ENCODE data around the gene NUTM2B.
"Not testable (repeated sequence)": the region's sequence is repeated elsewhere in the genome, so short reads cannot be mapped to it uniquely, and the experiment has no call there.

Gene NUTM2B, protein sequence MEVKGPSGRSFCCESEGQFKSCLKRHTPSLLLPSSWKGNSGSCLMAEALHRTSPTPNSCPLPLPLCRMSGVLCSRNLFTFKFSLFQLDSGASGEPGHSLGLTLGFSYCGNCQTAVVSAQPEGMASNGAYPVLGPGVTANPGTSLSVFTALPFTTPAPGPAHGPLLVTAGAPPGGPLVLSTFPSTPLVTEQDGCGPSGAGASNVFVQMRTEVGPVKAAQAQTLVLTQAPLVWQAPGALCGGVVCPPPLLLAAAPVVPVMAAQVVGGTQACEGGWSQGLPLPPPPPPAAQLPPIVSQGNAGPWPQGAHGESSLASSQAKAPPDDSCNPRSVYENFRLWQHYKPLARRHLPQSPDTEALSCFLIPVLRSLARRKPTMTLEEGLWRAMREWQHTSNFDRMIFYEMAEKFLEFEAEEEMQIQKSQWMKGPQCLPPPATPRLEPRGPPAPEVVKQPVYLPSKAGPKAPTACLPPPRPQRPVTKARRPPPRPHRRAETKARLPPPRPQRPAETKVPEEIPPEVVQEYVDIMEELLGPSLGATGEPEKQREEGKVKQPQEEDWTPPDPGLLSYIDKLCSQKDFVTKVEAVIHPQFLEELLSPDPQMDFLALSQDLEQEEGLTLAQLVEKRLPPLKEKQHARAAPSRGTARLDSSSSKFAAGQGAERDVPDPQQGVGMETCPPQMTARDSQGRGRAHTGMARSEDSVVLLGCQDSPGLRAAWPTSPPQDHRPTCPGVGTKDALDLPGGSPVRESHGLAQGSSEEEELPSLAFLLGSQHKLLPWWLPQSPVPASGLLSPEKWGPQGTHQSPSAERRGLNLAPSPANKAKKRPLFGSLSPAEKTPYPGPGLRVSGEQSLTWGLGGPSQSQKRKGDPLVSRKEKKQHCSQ

DNA sequence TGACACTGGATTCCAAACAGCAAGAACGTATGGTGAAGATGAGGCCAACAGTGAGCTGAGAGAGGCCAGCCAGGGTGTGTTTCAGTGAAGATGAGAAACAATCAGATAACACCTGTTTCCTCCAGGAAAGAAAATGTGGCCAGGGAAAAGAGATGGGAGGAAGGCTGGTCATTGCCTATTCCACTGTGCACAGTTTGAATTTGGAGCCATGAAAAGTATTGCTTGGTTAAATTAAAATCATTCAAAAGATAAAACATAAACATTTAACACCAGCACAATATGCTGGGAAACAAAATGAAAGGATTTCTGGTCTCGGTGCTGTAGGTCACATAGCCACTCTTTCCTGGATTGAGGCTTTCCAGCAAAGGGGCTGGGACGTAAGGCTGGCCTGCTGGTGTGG, at the start of gene NUTM2B:
Gene NUTM2B (plus strand): TSS at position 301 of the 400 bp plus-strand sequence. CDS start 383 bp downstream, outside the sequence.
- DNase-seq (ENCODE audit: low spot score): not testable (repeated sequence)

DNA sequence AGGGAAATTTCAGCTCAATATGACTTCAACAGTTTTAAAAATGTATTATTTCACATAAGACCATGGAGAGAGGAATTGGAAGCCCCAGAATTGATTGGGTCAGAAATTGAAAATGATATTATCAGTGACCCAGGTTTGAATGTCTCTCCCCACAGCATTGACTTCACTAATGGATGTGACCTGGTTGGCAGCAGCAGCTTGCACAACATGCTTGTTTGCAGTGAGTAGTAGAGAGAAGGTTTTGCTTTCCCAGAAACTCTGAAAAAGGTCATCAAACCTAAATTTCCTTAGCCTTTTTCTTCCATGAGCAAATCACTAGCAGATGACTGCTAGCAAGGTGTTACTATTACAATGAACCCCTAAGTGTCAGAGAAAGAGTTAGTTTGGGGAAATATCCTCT, 39.7 kb upstream of the NUTM2B start:
- DNase-seq (ENCODE audit: low spot score): not testable (repeated sequence)

DNA sequence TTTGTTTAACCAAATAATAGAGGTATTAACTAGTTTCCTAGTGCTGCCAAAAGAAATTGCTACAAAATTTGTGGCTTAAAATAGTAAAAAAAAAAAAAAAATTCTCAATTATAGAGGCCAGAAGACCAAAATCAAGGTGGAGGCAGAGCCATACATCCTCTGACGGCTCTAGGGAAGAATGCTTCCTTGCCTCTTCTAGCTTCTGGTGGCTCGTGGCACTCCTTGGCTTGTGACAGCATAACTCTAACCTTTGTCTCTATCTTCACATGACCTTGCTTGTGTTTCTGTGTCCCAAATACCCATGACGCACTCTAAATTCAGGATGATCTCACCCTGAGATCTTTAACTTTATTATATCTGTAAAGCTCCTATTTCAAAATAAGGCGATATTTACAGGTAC, 38.3 kb upstream of the NUTM2B start:
- not testable (repeated sequence) for DNase-seq (ENCODE audit: low spot score)

DNA sequence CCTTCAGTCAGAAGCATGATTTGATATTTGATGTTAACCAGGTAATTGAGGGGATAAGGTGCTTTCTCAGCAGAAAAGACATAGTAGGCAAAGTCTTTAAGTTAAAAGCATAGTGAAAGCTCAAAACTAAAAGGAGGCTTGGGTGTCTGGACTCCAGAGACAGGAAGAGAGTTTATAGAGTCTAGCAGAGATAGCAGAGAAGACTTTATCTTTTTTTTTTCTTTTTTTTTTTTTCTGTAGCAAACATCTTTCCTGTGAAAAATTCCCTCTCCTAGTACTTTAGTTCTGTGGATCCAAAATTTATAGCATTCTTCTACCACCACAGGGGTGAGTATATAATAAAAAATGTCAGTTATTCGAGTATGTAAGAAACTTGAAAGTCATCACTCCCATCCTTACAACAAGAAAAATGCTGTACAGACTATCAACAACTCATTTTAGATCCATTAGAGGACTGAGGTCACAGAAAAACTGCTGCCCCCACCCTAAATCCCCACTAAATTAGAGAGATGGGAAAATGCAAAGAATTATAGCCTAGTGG, 33.7 kb upstream of the NUTM2B start:
- not testable (repeated sequence) for DNase-seq (ENCODE audit: low spot score)

DNA sequence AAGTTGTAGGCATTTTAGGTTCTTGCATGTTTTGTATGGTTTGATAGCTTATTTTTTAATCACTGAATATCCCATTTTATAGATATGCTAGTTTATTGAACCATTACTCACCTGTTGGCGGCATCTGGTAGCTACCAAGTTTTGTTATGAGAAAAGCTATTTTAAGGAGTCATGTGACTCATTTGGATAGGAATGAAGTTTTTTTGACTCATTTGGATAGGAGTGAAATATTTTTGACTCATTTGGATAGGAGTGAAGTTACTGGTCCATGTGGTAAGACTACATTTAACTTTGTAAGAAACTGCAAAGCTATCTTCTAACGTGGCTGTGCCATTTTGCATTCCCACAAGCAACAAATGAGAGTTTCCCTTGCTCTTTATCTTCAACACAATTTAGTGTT, 28.1 kb upstream of the NUTM2B start:
- not testable (repeated sequence) for DNase-seq (ENCODE audit: low spot score)

DNA sequence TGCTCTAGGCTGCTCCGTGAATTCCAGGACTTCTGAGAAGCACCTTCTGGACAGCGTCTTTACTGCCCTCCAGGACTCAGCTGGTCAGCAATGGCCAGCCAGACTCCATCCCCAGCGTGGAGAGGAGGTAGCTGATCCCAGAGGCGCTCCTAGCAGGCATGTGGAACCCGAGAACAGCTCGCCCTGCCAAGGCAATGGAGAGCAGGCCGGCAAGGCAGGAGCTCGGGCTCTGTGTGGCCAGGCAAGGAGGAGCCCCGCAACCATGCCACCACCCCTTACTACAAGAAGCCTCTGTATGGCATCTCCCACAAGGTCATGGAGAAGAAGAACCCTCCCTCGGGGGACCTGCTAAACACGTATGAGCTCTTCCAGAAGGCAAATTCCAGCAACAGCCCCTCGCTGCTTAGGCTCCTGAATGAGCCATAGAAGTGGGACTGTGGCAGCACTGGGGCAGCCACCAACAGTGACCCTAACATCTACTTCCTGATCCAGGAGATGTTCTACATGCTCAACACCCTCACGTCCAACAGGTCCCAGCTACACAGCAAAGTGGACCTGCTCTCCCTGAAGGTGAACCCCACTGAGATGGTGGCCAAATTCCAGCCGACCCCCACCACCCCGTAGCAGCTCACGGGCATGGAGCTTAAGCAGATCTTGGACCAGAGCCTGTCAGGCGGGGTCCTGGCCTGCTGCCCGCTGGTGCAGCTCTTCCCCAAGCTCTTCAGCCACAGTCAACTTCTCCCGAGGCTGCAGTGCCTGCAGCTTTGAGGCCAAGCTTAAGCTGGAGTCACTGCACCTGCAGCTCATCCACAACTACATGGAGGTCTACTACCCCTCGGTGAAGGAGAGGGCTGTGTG, 19.8 kb upstream of the NUTM2B start:
- DNase-seq (ENCODE audit: low spot score): not testable (repeated sequence)

DNA sequence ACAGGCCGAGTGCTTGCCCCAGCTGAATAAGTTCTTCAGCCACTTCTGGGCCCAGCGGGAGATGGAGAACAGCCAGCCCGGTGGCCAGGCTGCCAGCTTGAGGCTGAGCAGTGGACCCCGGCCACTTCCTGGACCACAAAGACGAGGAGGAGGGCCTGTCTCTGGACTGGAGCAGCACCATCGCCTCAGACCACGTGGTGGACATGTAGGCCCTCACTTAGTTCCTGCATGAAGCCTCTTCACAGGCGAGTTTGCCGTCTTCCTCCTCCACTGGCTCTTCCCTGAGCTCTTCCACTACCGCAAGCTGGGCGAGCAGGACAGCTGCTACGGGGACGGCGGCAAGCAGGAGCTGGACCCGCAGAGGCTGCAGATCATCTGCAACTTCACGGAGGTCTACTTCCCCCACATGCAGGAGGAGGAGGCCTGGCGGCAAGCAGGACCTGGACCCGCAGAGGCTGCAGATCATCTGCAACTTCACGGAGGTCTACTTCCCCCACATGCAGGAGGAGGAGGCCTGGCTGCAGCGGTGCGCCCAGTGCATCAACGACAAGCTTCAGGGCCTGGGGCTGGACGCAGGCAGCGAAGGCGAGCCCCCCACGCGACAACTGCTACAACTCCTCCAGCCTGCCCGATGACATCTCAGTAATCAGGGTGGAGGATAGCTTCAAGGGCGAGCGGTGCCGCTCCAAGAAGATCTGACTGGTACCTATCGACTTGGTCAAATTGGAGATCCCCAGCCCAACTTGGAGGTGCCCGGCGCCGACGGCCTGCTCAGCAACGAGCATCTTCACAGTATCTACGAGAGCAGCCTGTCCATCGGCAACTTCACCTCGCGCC, 18.9 kb upstream of the NUTM2B start:
- not testable (repeated sequence) for DNase-seq (ENCODE audit: low spot score)

DNA sequence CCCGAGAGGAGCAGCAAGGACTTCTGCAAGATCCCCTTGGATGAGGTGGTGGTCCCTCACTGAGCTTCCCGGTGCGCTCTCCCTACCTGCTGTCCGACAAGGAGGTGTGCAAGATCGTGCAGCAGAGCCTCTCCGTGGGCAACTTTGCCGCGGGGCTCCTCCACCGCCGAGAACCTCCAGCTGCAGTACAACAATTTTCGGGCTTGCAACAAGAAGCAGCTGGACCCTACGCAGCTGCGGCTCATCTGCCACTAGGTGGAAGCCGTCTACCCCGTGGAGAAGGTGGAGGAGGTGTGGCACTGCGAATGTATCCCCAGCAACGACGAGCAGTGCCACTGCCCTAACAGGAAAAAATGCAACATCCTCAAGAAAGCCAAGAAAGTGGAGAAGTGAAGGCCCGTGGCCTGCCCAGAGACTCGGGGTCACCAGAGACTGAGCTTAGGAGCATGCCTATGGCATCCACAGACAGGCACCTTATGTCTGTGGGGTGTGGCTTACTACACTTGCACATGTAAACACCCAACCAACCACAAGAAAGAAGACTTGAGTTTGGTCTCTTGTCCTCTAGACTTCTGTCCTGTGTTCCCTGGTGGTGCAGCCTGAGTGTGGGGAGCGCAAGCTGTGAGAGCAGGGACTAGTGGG, 17.9 kb upstream of the NUTM2B start:
- not testable (repeated sequence) for DNase-seq (ENCODE audit: low spot score)

DNA sequence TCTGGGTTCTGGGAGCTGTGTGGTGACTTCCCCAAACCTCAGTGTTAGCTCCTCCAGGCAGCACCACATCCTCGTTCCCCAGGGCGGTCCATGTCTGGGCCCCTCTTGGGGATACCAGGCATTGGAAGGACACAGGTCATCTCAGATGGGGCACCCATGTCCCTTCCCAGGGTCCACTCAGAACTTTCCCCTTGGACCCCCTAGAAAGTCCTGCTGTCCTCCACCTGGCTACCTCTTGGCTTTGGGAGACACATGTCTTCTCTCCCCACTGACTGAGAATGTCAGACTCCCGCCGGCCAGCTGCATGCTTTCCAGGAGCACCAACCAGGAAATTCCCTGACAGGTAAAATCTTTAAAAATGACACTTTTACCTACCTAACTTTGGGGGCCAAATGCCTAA, 16.4 kb upstream of the NUTM2B start:
- DNase-seq (ENCODE audit: low spot score): not testable (repeated sequence)

DNA sequence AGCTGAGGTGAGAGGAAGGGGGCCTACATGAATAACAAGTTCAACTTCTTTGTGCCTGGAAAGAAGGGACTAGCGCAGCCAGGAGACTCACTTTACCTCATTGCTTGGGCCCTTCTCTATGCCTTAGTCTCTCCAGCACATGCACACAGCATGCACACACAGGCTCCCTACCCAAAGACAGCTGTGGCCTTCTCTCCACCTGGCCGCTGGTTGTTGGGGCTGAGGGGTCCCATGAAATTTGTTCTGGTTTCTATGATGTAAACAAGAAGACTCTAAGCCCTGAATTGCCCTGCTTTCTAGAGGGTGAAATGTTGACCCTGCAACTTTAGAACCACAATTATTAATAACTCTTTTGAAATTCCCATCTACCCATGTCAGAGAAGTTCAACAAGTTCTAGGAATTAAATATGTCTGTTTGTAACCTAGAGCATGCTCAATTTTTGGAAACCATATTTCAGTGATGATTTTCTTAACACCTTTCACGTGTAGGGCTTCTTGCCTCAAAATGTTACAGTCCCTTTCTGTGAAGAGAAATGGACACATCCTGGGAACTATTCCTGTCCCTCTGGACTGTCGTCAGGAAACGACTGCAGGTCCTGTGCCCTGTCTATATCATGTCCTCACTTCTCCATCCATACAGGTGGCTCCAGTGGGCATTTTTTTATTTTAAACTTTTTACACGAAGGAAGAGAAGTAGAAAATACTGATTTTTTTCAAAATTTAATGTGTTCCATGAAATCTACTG, 15.4 kb upstream of the NUTM2B start:
- not testable (repeated sequence) for DNase-seq (ENCODE audit: low spot score)

DNA sequence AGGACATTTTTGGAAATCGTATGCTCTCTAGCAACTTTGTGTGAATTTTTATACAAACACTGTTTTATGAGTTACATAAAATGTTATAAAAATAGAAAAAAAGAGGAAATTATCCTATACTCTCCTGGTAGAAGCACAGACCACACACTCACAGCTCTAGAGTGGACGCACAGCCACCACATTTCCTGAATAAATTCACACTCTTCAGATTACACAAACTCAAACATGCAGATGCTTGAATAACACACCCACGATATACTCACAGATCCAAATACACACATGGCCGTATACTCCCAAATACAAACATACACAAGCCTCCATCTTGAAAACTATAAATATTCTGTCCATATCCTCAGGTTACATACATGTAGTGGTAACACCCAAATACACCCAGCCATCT, 14.2 kb upstream of the NUTM2B start:
- not testable (repeated sequence) for DNase-seq (ENCODE audit: low spot score)

DNA sequence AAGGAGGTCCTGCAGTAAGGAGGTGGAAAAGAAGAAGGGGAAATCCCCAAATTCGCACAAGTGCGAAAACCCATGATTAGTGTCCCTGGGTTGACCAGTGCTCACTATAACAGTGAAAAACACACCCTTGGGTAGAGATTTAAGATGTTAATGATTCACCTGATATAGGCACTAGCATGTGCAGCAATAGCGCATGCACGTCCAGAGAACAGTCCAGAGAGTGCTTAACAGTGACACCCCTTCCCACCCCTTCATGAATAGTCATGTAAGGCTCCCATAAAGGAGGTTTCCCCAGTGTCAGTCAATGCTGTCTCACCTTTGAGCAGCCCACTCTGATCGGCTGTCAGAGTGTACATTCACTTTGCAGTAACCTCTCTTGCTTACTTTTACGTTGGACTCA, 6.4 kb upstream of the NUTM2B start:
- not testable (repeated sequence) for DNase-seq (ENCODE audit: low spot score)

DNA sequence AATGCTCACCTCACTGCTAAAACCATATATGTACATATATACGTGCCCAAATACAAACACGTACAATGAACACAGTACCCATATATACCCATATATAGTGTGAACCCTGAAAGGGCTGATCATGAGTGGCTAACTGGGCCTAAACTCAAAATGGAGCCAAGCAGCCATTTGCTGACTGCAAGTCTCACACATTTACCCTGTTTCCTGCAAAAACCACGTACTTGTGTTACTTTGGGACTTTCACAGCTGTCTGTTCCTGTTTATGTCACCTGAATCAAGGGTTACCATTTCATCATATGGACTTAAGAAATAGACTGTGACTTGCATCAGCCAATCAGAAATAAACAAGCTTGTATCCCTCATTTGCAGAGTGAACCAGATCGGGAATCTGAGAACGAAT, 5.9 kb upstream of the NUTM2B start:
- DNase-seq (ENCODE audit: low spot score): not testable (repeated sequence)

DNA sequence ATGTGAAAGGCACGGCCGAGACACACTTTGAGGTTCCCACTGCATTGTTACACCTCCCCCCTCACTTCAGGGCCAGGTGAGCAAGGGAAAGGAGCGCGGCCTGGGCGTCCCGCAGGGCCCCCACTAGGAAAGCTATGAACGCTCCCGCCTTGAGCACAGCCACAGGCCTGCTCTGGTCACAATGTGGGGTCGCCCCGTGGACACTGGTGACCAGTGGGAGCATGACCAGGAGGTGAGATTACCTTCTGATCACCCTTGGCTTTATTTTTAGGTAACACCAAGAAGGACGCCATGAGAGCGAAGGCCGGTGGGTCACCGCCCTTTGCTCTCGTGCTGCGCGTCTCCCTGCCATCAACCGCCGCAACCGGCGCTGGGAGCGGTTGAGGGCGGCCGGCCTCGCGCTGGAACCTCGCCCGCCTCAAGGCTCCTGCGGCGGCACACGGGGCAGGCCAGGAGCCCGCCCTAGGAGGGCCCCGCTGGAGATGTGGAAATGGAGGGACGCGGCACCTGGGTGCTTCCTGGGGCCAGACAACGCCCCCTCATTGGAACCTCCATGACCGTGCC, 2.6 kb upstream of the NUTM2B start:
- not testable (repeated sequence) for DNase-seq (ENCODE audit: low spot score)

DNA sequence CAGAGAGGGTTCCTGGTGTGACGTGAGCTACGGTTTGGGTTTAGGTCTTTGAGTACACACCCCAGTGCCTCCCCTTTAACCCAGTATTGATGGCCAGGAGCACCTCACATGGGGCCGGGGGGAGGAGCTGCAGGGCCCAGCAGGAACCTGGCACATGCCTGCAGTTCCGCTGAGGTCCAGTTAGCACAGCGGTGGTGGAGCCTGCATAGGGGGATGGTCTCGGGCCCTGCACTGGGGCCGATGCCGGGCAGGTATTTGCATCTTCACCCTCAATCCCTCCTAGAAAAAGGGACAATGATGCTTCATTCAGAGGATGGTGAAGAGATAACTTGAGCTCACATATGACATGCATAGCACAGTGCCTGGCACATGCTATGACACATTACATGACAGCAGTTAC, 4.0 kb downstream of the NUTM2B start:
- DNase-seq (ENCODE audit: low spot score): not testable (repeated sequence)

DNA sequence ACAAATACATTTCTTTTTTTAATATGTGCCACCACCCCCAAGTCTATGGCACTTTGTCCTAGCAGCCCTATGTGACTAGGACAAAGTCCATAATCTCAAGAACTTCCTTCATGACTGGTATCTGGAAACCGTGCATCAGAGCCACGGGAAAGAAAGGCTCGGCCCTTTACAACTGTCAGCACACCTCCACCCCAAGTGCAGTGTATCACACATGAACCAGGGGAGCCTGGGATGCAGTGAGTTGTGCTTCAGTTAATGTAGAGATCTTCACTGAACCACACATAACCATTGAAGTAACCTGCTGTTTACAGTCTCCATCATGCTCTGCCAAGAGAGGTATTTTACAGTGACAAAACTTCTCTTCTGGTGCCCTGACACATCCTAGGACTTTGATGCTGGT, 11.9 kb downstream of the NUTM2B start:
- DNase-seq (ENCODE audit: low spot score): not testable (repeated sequence)

DNA sequence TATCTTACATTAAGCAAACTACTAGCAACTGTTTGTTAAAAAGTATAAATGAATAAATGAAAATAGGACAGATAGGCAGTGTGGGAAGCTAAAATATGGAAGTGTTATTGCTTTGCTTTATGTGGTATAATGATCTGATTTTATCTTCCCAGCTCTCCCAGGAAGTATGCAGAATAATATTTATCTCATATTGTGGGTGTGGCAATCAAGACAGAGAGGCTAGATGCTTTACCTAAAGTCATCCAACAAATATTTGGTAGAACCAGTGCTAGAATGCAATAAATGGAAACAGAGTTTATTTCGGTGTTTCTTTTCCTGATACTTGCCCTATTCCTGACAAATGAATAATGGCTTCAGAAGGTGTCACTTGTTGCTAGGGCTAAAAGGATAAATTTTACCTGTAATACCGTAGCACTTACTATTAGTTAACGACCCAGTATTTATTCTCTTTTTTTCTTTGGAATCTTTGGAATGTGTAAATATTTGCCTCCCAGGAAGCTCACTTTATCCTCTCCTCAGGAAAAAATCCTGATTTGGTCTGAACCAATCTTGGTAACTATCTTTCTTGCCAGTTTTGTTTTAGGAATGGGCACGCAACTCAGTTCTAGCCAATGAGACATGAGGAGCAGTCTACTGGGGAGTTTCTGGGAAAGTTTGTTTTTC, 14.0 kb downstream of the NUTM2B start:
- DNase-seq (ENCODE audit: low spot score): not testable (repeated sequence)

DNA sequence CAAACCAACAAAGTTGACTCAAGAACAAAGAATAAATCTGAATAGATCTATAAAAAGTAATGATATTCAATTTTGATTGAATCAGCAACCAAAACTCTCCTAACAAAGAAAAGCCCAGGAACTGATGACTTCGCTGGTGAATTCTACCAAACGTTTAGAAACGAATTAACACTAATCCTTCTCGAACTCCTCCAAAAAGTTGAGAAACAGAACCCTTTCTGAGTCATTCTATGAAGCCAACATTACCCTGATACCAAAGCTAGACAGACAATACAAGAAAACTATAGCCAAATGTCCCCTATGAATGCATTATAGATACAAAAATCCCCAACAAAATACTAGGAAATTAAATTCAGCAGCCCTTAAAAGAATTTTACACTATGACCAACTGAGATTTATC, 17.0 kb downstream of the NUTM2B start:
- not testable (repeated sequence) for DNase-seq (ENCODE audit: low spot score)

DNA sequence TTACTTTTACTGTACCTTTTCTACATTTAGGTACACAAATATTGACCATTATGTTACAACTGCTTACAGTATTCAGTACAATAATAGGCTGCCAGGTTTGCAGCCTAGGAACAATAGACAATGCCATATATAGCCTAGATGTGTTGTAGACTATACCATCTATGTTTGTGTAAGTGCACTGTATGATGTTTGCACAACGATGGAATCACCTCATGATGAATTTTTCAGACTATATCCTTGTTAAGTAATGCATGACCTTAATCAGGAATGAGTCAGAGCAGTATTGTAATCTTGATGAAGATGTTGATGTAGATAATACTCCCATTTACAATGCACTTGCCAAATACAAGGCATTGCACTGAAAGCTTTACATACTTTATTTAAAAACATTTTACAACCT, 23.6 kb downstream of the NUTM2B start:
- not testable (repeated sequence) for DNase-seq (ENCODE audit: low spot score)

Measured in ecto neural progenitor cell (in vitro differentiated cells).